GM23338 (cell line): ENCODE measurements around the gene TNMD. TPM values are rescaled to one million over a fixed set of nuclear protein-coding genes. Genes with fewer than 3 reads are reported as not detected.

ENCODE experiments used
- STAT1 ChIP-seq: IDR thresholded peaks from one replicate; pipeline ENCODE4 v1.6.1; 2016; ENCODE audit warnings: antibody characterized with exemption; ENCODE audit not compliant: unreplicated experiment
- polyA plus RNA-seq: library from polyadenylated mRNA; unstranded; fragments of >200 nt; fragmentation: Nextera tagmentation; extraction: Ambion mirVana; gene quantifications from 2 replicates; pipeline ENCODE4 v1.2.1, GENCODE V29; 2016
- total RNA-seq: library from RNA; depleted of rRNA; stranded (reverse); fragments of >200 nt; shearing (Covaris generic); gene quantifications from 2 replicates; pipeline ENCODE4 v1.2.3, GENCODE V29; 2014
- TF ChIP-seq, protein P1 (sequence below): fragments of 250-450 bp; sonication (Bioruptor Pico); IDR thresholded peaks from 2 replicates; pipeline ENCODE4 v1.5.0; 2020; ENCODE audit warnings: mild to moderate bottlenecking, moderate library complexity
- TF ChIP-seq, protein P2 (sequence below), 2 experiments: fragments of 200-600 bp in 1 of 2; sonication (generic) in 1 of 2; conservative IDR thresholded peaks; 2 replicates each; pipeline versions ENCODE4 v1.5.1 to v1.6.1; 2016 to 2017; ENCODE audit warnings: antibody characterized with exemption in 2 of 2, low read depth in 2 of 2, mild to moderate bottlenecking in 2 of 2, moderate library complexity in 1 of 2
- TF ChIP-seq, protein P3 (sequence below): IDR thresholded peaks from one replicate; pipeline ENCODE4 v1.6.1; 2018; ENCODE audit warnings: antibody characterized with exemption; ENCODE audit not compliant: unreplicated experiment

TNMD gene
- total and polyA plus RNA-seq, 2 experiments from 2014 or later: 4.4 to 4.8 TPM

DNA sequence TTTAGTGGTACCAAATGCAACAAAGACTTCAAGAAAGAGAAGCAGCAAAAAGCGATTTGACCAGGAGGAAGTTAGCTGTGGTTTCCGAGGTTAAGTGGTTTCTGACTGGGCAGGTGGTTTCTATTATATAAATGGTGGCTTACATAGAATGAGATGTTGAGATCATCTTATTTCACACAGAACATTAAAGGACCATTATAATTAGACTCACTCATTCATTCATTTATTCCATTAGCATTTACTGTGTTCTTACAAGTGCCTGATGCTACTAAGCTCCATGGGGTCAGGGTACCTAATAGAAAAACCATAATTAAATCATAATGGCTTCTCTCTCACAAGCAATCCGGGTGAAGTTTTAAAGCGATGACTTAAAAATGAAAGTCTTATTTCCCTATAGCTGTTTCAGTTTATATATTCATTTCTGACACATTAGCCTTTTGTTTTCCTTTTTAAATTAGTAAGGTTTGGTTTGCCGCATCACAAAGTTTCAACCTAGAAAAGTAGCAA is 41.3 kb downstream of the TNMD start (continued):
- TF ChIP-seq, protein P1, sequence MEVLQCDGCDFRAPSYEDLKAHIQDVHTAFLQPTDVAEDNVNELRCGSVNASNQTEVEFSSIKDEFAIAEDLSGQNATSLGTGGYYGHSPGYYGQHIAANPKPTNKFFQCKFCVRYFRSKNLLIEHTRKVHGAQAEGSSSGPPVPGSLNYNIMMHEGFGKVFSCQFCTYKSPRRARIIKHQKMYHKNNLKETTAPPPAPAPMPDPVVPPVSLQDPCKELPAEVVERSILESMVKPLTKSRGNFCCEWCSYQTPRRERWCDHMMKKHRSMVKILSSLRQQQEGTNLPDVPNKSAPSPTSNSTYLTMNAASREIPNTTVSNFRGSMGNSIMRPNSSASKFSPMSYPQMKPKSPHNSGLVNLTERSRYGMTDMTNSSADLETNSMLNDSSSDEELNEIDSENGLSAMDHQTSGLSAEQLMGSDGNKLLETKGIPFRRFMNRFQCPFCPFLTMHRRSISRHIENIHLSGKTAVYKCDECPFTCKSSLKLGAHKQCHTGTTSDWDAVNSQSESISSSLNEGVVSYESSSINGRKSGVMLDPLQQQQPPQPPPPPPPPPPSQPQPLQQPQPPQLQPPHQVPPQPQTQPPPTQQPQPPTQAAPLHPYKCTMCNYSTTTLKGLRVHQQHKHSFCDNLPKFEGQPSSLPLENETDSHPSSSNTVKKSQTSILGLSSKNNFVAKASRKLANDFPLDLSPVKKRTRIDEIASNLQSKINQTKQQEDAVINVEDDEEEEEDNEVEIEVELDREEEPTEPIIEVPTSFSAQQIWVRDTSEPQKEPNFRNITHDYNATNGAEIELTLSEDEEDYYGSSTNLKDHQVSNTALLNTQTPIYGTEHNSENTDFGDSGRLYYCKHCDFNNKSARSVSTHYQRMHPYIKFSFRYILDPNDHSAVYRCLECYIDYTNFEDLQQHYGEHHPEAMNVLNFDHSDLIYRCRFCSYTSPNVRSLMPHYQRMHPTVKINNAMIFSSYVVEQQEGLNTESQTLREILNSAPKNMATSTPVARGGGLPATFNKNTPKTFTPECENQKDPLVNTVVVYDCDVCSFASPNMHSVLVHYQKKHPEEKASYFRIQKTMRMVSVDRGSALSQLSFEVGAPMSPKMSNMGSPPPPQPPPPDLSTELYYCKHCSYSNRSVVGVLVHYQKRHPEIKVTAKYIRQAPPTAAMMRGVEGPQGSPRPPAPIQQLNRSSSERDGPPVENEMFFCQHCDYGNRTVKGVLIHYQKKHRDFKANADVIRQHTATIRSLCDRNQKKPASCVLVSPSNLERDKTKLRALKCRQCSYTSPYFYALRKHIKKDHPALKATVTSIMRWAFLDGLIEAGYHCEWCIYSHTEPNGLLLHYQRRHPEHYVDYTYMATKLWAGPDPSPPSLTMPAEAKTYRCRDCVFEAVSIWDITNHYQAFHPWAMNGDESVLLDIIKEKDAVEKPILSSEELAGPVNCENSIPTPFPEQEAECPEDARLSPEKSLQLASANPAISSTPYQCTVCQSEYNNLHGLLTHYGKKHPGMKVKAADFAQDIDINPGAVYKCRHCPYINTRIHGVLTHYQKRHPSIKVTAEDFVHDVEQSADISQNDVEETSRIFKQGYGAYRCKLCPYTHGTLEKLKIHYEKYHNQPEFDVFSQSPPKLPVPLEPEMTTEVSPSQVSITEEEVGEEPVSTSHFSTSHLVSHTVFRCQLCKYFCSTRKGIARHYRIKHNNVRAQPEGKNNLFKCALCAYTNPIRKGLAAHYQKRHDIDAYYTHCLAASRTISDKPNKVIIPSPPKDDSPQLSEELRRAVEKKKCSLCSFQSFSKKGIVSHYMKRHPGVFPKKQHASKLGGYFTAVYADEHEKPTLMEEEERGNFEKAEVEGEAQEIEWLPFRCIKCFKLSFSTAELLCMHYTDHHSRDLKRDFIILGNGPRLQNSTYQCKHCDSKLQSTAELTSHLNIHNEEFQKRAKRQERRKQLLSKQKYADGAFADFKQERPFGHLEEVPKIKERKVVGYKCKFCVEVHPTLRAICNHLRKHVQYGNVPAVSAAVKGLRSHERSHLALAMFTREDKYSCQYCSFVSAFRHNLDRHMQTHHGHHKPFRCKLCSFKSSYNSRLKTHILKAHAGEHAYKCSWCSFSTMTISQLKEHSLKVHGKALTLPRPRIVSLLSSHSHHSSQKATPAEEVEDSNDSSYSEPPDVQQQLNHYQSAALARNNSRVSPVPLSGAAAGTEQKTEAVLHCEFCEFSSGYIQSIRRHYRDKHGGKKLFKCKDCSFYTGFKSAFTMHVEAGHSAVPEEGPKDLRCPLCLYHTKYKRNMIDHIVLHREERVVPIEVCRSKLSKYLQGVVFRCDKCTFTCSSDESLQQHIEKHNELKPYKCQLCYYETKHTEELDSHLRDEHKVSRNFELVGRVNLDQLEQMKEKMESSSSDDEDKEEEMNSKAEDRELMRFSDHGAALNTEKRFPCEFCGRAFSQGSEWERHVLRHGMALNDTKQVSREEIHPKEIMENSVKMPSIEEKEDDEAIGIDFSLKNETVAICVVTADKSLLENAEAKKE (CRISPR knock-in tag): no peak
- TF ChIP-seq STAT1: no peak
- TF ChIP-seq, protein P2, sequence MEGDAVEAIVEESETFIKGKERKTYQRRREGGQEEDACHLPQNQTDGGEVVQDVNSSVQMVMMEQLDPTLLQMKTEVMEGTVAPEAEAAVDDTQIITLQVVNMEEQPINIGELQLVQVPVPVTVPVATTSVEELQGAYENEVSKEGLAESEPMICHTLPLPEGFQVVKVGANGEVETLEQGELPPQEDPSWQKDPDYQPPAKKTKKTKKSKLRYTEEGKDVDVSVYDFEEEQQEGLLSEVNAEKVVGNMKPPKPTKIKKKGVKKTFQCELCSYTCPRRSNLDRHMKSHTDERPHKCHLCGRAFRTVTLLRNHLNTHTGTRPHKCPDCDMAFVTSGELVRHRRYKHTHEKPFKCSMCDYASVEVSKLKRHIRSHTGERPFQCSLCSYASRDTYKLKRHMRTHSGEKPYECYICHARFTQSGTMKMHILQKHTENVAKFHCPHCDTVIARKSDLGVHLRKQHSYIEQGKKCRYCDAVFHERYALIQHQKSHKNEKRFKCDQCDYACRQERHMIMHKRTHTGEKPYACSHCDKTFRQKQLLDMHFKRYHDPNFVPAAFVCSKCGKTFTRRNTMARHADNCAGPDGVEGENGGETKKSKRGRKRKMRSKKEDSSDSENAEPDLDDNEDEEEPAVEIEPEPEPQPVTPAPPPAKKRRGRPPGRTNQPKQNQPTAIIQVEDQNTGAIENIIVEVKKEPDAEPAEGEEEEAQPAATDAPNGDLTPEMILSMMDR (conservative IDR thresholded peaks at IDR 0.05; ENCODE audit: low read depth in 2 of 2): no peak
- TF ChIP-seq, protein P3, sequence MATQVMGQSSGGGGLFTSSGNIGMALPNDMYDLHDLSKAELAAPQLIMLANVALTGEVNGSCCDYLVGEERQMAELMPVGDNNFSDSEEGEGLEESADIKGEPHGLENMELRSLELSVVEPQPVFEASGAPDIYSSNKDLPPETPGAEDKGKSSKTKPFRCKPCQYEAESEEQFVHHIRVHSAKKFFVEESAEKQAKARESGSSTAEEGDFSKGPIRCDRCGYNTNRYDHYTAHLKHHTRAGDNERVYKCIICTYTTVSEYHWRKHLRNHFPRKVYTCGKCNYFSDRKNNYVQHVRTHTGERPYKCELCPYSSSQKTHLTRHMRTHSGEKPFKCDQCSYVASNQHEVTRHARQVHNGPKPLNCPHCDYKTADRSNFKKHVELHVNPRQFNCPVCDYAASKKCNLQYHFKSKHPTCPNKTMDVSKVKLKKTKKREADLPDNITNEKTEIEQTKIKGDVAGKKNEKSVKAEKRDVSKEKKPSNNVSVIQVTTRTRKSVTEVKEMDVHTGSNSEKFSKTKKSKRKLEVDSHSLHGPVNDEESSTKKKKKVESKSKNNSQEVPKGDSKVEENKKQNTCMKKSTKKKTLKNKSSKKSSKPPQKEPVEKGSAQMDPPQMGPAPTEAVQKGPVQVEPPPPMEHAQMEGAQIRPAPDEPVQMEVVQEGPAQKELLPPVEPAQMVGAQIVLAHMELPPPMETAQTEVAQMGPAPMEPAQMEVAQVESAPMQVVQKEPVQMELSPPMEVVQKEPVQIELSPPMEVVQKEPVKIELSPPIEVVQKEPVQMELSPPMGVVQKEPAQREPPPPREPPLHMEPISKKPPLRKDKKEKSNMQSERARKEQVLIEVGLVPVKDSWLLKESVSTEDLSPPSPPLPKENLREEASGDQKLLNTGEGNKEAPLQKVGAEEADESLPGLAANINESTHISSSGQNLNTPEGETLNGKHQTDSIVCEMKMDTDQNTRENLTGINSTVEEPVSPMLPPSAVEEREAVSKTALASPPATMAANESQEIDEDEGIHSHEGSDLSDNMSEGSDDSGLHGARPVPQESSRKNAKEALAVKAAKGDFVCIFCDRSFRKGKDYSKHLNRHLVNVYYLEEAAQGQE: no peak
